Mononuclear cell (primary cell): ENCODE results near the gene TEX22. TPM values are rescaled to one million over a fixed set of nuclear protein-coding genes. Genes with fewer than 3 reads are reported as not detected.

ENCODE experiments used
- H3K27me3 ChIP-seq: 2 replicates; pipeline ENCODE4 v1.6.0; 2011; ENCODE audit warnings: low read length, control low read depth; ENCODE audit not compliant: insufficient read depth
- H3K4me1 ChIP-seq: 2 replicates; pipeline ENCODE4 v1.5.1; 2011; ENCODE audit warnings: mild to moderate bottlenecking, low read length, control low read depth; ENCODE audit not compliant: insufficient read depth
- H3K4me3 ChIP-seq: 2 replicates; pipeline ENCODE4 v1.5.1; 2011; ENCODE audit warnings: mild to moderate bottlenecking, low read length, moderate library complexity
- H3K9me3 ChIP-seq: 2 replicates; pipeline ENCODE4 v1.5.1; 2011; ENCODE audit warnings: low read depth, mild to moderate bottlenecking, control low read depth, low read length
- total RNA-seq: library from RNA; depleted of rRNA; stranded (reverse); fragments of >200 nt; gene quantifications from one replicate; pipeline ENCODE4 v1.2.3, GENCODE V29; 2012

Gene TEX22
- total RNA-seq, 1 donor: 0.10 TPM

GRCh38 chr14:105440554-105440900 is 42.2 kb downstream of the TEX22 start:
- no peaks in the 10 kb centered on the region for H3K4me1 ChIP-seq
- H3K27me3 ChIP-seq: no peaks in the 10 kb centered on the region
- no peaks in the 10 kb centered on the region for H3K9me3 ChIP-seq
- no peak overlapping the region for H3K4me3 ChIP-seq

GRCh38 chr14:105440992-105441391 is 42.7 kb downstream of the TEX22 start:
- Histone ChIP-seq H3K4me3 (no peak overlapping the region), H3K27me3 (no peaks in the 10 kb centered on the region), H3K9me3 (no peaks in the 10 kb centered on the region), H3K4me1 (no peaks in the 10 kb centered on the region)

GRCh38 chr14:105442125-105442524 is 43.8 kb downstream of the TEX22 start:
- Histone ChIP-seq H3K27me3 (no peaks in the 10 kb centered on the region), H3K9me3 (no peaks in the 10 kb centered on the region), H3K4me3 (no peak overlapping the region), H3K4me1 (no peaks in the 10 kb centered on the region)

- no peaks in the 10 kb centered on the region for H3K27me3 ChIP-seq
- H3K9me3 ChIP-seq: no peaks in the 10 kb centered on the region
- H3K4me1 ChIP-seq: no peaks in the 10 kb centered on the region
- no peak overlapping the region for H3K4me3 ChIP-seq
Observed at GRCh38 chr14:105442834-105443233, 44.5 kb downstream of the TEX22 start.

- no peaks in the 10 kb centered on the region for H3K4me1 ChIP-seq
- no peaks in the 10 kb centered on the region for H3K9me3 ChIP-seq
- no peak overlapping the region for H3K4me3 ChIP-seq
- no peaks in the 10 kb centered on the region for H3K27me3 ChIP-seq
Observed at GRCh38 chr14:105444859-105445258, 46.5 kb downstream of the TEX22 start.

- Histone ChIP-seq H3K4me3 (no peak overlapping the region), H3K9me3 (no peaks in the 10 kb centered on the region), H3K27me3 (no peaks in the 10 kb centered on the region), H3K4me1 (no peaks in the 10 kb centered on the region)
Observed at GRCh38 chr14:105445290-105445689, 47.0 kb downstream of the TEX22 start.

GRCh38 chr14:105445901-105446845 is 47.8 kb downstream of the TEX22 start:
- Histone ChIP-seq H3K4me1 (no peaks in the 10 kb centered on the region), H3K9me3 (no peaks in the 10 kb centered on the region), H3K4me3 (no peak overlapping the region), H3K27me3 (no peaks in the 10 kb centered on the region)

- H3K27me3 ChIP-seq: no peaks in the 10 kb centered on the region
- no peak overlapping the region for H3K4me3 ChIP-seq
- H3K9me3 ChIP-seq: no peaks in the 10 kb centered on the region
- no peaks in the 10 kb centered on the region for H3K4me1 ChIP-seq
Observed at GRCh38 chr14:105446971-105447370, 48.6 kb downstream of the TEX22 start.

- Histone ChIP-seq H3K4me3 (no peak overlapping the region), H3K27me3 (no peaks in the 10 kb centered on the region), H3K4me1 (no peaks in the 10 kb centered on the region), H3K9me3 (no peaks in the 10 kb centered on the region)
Observed at GRCh38 chr14:105447651-105448640, 49.6 kb downstream of the TEX22 start.

GRCh38 chr14:105448706-105449111 is 50.4 kb downstream of the TEX22 start:
- no peaks in the 10 kb centered on the region for H3K4me1 ChIP-seq
- no peak overlapping the region for H3K4me3 ChIP-seq
- H3K9me3 ChIP-seq: no peaks in the 10 kb centered on the region
- no peaks in the 10 kb centered on the region for H3K27me3 ChIP-seq

- H3K4me1 ChIP-seq: no peaks in the 10 kb centered on the region
- no peaks in the 10 kb centered on the region for H3K9me3 ChIP-seq
- no peaks in the 10 kb centered on the region for H3K27me3 ChIP-seq
- no peak overlapping the region for H3K4me3 ChIP-seq
Observed at GRCh38 chr14:105449276-105450122, 51.2 kb downstream of the TEX22 start.

- Histone ChIP-seq H3K4me1 (no peaks in the 10 kb centered on the region), H3K9me3 (no peaks in the 10 kb centered on the region), H3K4me3 (no peak overlapping the region), H3K27me3 (no peaks in the 10 kb centered on the region)
Observed at GRCh38 chr14:105450123-105450505, 51.8 kb downstream of the TEX22 start.

- Histone ChIP-seq H3K27me3 (no peaks in the 10 kb centered on the region), H3K9me3 (no peaks in the 10 kb centered on the region), H3K4me3 (no peak overlapping the region), H3K4me1 (no peaks in the 10 kb centered on the region)
Observed at GRCh38 chr14:105450864-105451720, 52.8 kb downstream of the TEX22 start.

GRCh38 chr14:105452963-105453362 is 54.6 kb downstream of the TEX22 start:
- no peaks in the 10 kb centered on the region for H3K9me3 ChIP-seq
- H3K4me1 ChIP-seq: no peaks in the 10 kb centered on the region
- H3K4me3 ChIP-seq: no peak overlapping the region
- H3K27me3 ChIP-seq: no peaks in the 10 kb centered on the region
